GM12878 (cell line): ENCODE measurements around the gene NRDE2.

ENCODE experiments used
- CREB1 ChIP-seq: IDR thresholded peaks from 2 replicates; pipeline ENCODE4 v1.6.1; 2012; ENCODE audit warnings: low read depth, mild to moderate bottlenecking, inconsistent platforms
- RAD21 ChIP-seq: IDR thresholded peaks from 2 replicates; pipeline ENCODE4 v1.6.1; 2011; ENCODE audit warnings: mild to moderate bottlenecking, low read depth, low read length, moderate library complexity; ENCODE audit not compliant: insufficient read depth

DNA sequence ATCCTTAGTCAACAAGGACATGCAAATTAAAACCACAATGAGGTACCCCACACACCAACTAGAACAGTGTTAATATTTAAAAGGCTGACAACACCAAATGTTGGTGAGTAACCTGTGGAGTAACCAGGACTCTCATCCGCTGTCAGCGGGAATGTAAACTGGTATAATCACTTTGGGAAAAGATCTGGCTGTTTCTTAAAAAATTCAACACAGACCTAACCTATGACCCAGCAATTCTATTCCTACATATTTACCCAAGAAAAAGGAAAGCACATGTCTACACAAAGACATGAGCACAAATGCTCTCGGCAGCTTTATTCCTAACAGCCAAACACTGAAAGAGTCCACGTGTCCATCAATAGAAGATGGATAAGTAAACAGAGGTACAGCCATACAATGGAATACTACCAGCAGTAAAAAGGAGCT, 26.6 kb downstream of the NRDE2 start:
- TF ChIP-seq RAD21: no peak
- TF ChIP-seq CREB1: no peak
